GM21576 (cell line): ENCODE results near the gene FAAP20.

Experiments
- ATAC-seq: cut with Tn5 transposase; IDR thresholded peaks from one replicate; pipeline ENCODE4 v1.9.1; 2021; ENCODE audit warnings: mild to moderate bottlenecking, moderate library complexity; ENCODE audit not compliant: unreplicated experiment

Gene FAAP20

DNA sequence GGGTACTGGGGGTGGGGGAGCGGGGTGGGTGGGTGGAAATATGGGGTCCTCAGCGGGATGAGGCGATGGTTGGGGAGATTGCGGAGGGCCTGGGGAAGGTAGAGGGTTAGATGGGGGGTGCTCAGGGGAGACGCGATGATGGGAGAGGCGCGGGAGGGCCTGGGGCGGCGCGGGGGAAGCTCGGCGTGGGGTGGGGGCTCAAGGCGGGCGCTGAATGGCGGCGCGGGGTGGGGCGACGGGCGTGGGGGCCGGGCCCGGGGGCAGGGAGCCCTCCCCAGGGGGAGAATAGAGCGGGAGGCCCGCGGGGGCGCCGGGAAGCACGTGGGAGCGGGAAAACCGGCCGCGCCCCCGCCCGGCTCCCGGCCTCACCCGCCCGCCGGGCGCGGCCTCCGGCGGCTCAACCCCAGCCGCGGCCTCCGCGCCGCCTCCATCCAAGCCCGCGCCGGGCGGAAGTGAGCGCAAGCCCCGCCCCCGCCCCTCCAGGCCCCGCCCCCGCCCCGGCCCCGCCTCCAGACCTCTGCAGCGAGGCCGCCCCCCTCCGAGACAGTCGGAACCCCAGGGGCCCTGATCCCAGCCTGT, at the start of gene FAAP20:
Gene FAAP20 (minus strand): TSS at position 454 of the 579 bp plus-strand sequence. CDS start 23 bp downstream, at position 431.
- peak; percentile 34 for ATAC-seq

DNA sequence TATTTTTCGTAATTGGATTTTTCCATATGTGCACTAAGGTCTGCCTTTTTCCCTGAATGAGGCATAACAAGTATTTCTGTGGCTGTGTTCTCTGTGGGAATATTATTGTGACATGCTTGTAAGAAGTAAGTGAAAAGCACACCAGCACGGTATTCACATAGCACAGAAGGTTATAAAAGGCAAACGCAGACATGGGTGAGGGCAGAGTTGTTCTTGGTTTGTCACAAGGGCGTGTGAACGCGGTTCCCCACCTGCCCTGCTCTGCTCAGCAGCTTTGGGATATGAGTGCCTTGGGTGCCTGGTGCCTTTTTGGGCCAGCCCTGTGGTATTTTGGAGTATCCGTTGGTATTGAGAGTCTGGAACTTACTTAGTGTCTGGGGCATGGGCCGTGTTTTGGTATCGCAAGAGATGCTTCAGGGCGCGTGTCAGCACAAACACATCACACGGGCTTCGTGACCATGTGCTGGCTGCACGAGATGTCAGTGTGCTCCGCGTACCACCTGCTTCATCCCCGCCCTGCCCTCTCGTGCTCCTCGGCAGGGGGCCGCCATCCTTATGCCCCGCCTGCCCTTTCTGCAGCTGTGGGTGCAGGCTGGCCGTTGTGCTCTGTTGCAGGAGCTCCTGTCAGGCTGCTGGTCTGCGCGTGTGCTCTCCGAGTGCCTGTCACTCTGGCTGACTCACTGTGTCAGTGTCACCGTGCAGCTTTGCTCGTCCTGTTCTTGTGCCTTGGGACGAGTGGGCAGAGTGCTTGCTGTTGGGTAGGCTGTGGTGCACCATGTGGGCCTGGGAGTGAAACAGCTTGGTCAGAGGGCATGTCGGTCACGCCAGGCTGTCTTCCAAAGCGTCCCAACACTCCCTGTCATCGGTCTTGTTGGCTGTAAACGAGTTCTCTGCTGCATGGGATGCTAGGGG, 48.5 kb upstream of the FAAP20 start:
- no peak for ATAC-seq

GRCh38 chr1:2241820-2242219, 47.2 kb upstream of the FAAP20 start:
- ATAC-seq, result no peak

GRCh38 chr1:2240270-2241156, 45.9 kb upstream of the FAAP20 start:
- no peak for ATAC-seq

GRCh38 chr1:2239384-2239985, 44.9 kb upstream of the FAAP20 start:
- ATAC-seq, result no peak

- ATAC-seq, result no peak
These were observed 44.4 kb upstream of the FAAP20 start for GRCh38 chr1:2239013-2239370.

DNA sequence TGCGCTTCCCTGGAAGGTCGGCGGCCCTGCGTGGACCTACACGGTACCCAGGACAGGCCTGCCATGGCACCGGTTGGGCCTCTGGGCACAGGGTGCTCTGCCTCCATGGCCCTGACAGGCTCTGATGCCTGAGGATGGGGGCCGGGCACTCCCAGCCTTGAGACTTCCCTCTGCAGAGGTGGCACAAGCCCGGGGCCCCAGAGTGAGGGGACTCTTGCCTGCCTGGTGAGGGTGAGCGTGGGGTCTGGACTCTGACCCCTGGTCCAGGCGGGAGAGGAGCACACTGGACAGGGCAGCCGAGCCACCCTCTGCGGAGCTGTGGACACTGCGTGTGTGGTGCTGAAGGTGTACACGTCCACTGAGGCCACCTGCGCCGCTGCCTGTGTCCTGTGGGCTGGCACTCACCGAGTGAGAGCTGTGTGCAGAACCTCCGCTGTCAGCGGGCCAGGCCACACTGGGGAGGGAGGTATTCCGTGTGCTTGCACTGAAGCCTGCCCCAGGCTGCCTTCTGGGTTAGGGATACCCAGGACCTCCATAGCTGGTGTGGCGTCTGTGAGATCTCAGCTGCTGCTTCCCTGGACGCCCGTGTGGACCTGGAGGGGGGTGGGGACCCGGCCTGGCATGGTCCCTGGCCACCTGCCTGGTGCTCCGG, 43.9 kb upstream of the FAAP20 start:
- no peak for ATAC-seq

DNA sequence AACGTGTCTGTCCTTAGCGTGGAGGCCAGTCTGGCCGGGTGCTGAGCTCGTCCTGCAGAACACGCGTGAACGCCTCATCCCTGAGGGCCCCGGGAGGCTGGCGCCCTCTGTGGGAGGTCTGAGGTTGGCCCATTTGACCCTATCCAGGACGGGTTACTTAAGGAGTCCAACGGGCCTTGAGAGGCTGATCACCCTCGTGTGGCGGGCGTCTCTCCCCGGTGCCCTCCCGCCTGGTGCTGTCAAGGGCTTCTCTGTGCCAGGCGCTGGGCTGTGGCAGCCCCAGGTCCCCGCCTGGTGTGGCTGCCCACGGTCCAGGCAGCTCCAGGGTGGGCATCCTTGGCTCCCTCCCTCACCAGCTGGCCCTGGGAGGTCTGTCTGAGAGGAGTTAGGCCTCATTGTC, 43.2 kb upstream of the FAAP20 start:
- ATAC-seq, result no peak

- ATAC-seq, result no peak
These were observed 42.4 kb upstream of the FAAP20 start for GRCh38 chr1:2236695-2237677.

DNA sequence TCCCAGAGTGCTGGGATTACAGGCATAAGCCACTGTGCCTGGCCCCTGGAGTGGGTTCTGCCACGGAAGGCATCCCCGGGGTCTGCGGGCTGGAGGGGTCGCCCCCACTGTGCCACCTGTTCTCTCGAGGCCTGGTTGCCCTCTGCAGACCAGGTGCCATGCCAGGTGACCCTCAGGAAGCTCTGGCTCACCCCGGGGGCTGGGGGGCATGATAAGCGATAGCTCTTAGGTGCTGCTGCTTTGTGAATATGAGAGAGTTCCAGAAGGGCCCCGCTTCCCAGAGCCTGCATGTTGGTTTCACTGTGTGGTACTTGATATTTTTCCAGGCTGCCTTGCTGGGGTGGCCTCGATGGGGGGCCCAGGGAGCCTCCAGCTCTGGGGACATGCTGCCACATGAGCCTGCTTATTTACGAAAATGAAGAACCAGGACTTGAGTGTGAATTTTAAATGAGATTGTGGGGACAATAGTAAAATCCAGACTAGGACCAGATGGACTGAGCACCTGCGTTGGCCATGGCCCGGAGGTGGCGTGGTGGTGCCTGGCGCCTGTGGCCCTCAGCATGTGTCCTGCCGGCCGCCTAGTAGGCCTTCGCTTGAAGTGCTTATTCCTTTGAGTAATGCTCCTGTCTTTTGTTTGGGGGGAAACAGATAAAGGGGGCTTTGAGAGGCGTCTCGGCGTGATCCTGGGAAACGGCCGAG, 40.9 kb upstream of the FAAP20 start:
- no peak for ATAC-seq

GRCh38 chr1:2234762-2235113, 40.2 kb upstream of the FAAP20 start:
- no peak for ATAC-seq

DNA sequence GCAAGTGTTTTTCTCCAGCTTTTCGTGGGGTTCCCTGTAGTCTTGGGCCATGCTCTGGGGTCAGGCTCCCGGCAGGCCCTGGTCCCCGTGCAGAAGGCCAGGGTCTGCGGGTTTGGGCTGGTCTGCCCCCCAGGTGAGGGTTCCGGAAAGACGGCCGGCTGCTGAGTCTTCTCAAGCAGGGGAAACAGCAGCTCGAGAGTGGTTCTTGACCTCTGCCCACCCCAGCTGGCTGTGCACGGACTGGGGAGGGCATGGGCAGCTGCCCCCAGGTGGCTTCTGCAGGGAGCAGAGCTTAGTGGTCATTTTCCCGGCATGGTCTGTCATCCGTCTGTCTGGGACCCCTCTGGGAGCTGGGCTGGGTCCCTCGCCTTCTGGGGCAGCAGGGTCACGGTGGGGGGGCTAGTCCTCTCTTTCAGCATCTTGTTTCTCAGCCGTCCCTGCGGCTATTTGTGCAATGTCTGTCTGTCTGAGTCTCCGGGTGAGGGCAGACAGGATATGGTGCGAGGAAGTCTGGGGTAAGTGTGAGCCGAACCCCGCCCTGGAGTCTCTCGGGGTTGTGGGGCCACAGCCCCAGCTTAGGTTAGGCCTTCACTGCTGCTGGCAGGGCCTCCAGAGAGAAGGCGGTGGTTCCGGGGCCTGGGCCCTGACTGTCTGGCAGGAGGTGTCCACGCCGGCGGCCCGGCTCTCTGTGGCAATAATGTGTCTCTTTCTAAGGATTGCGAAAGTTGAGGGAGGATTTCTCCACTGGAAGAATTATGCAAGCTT, 39.6 kb upstream of the FAAP20 start:
- no peak for ATAC-seq

DNA sequence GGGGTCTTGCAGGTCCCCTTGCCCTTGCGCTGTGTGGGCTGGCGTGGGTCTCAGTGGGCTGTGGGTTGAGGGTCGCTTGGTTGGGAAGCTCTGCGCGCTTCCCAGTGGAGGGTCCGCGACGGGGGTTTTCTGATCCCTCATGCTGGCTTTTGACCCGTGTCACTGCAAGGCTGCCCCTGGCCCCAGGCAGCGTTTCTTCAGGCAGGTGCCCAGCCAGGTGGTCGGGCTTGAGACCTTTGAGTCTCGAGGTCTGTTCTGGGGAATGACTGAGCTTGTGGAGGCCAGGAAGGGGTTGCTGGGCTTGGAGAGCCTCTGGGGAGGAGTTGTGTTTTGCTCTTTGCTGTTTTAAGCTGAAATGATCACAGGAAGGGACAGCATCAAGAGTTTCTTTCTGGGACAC, 38.9 kb upstream of the FAAP20 start:
- no peak for ATAC-seq

GRCh38 chr1:2232916-2233438, 38.4 kb upstream of the FAAP20 start:
- ATAC-seq, result no peak

- ATAC-seq, result no peak
These were observed 37.8 kb upstream of the FAAP20 start for GRCh38 chr1:2232255-2232915.

GRCh38 chr1:2231532-2232254, 37.1 kb upstream of the FAAP20 start:
- no peak for ATAC-seq
